ENCODE results near the gene ARL2. TPM values are rescaled to one million over a fixed set of nuclear protein-coding genes. Genes with fewer than 3 reads are reported as not detected.
"Not testable (repeated sequence)": the region's sequence is repeated elsewhere in the genome, so short reads cannot be mapped to it uniquely, and the experiment has no call there.

Gene ARL2
- total RNA-seq, 1 experiment from 2014 or later = 96.8 TPM

GRCh38 chr11:64999478-64999877, 14.5 kb upstream of the ARL2 start:
- Mint-ChIP-seq H3K36me3 (ENCODE audit: insufficient read depth, unreplicated experiment) (no peaks in the 10 kb centered on the region), H3K9me3 (ENCODE audit: unreplicated experiment) (no peaks in the 10 kb centered on the region), H3K4me3 (ENCODE audit: unreplicated experiment) (no peak overlapping the region), H3K27ac (ENCODE audit: low read depth, unreplicated experiment) (no peak overlapping the region), H3K4me1 (ENCODE audit: insufficient read depth, unreplicated experiment) (peaks cover 12% of the 10 kb centered on the region), H3K27me3 (ENCODE audit: insufficient read depth, unreplicated experiment) (no peaks in the 10 kb centered on the region)
- POLR2A ChIA-PET = interaction anchor here (1.7 kb wide), 1 partner anchor 14 kb away, joined by 4 read pairs; the partner anchor contains the start of gene ARL2
- TF ChIP-seq CTCF (IDR thresholded peaks at IDR 0.05; ENCODE audit: unreplicated experiment) = no peak
- no TSS peak for BruUV-seq (replicated peaks)
- intact Hi-C loops (cut with micrococcal nuclease) = no loop called here
- CTCF ChIA-PET = interaction anchor here (0.6 kb wide), 3 partner anchors 97 to 476 kb away, joined by 3 to 4 read pairs (median 3); no protein-coding TSS in a partner anchor
- no peak for DNase-seq (ENCODE audit: unreplicated experiment)

- DNase-seq (ENCODE audit: unreplicated experiment) = no peak
- no TSS peak for BruUV-seq (replicated peaks)
- ChIA-PET CTCF (interaction anchor here (1.1 kb wide), 1 partner anchor 11 kb away, joined by 4 read pairs; the partner anchor contains the start of gene ARL2), POLR2A (interaction anchor here (1.7 kb wide), 1 partner anchor 9 kb away, joined by 4 read pairs; no protein-coding TSS in a partner anchor)
- Mint-ChIP-seq H3K27me3 (ENCODE audit: insufficient read depth, unreplicated experiment) (no peaks in the 10 kb centered on the region), H3K36me3 (ENCODE audit: insufficient read depth, unreplicated experiment) (no peaks in the 10 kb centered on the region), H3K27ac (ENCODE audit: low read depth, unreplicated experiment) (no peak overlapping the region), H3K4me1 (ENCODE audit: insufficient read depth, unreplicated experiment) (no peaks in the 10 kb centered on the region), H3K4me3 (ENCODE audit: unreplicated experiment) (no peak overlapping the region), H3K9me3 (ENCODE audit: unreplicated experiment) (no peaks in the 10 kb centered on the region)
- no peak for TF ChIP-seq CTCF (IDR thresholded peaks at IDR 0.05; ENCODE audit: unreplicated experiment)
- intact Hi-C loops (cut with micrococcal nuclease) = no loop called here
Observed at GRCh38 chr11:65002706-65003105, 11.3 kb upstream of the ARL2 start.

- no peak for DNase-seq (ENCODE audit: unreplicated experiment)
- no peak for TF ChIP-seq CTCF (IDR thresholded peaks at IDR 0.05; ENCODE audit: unreplicated experiment)
- Mint-ChIP-seq H3K27ac (ENCODE audit: low read depth, unreplicated experiment) (no peak overlapping the region), H3K9me3 (ENCODE audit: unreplicated experiment) (no peaks in the 10 kb centered on the region), H3K4me1 (ENCODE audit: insufficient read depth, unreplicated experiment) (no peaks in the 10 kb centered on the region), H3K27me3 (ENCODE audit: insufficient read depth, unreplicated experiment) (no peaks in the 10 kb centered on the region), H3K4me3 (ENCODE audit: unreplicated experiment) (no peak overlapping the region), H3K36me3 (ENCODE audit: insufficient read depth, unreplicated experiment) (no peaks in the 10 kb centered on the region)
- CTCF ChIA-PET = no interaction called here
- intact Hi-C loops (cut with micrococcal nuclease) = no loop called here
- BruUV-seq (replicated peaks) = no TSS peak
- POLR2A ChIA-PET = interaction anchor here (1.7 kb wide), 1 partner anchor 10 kb away, joined by 4 read pairs; no protein-coding TSS in a partner anchor
Observed at GRCh38 chr11:65003282-65003681, 10.7 kb upstream of the ARL2 start.

GRCh38 chr11:65003968-65004367, 10.0 kb upstream of the ARL2 start:
- H3K4me1 Mint-ChIP-seq (ENCODE audit: insufficient read depth, unreplicated experiment); DNase-seq (ENCODE audit: unreplicated experiment); H3K9me3 Mint-ChIP-seq (ENCODE audit: unreplicated experiment); BruUV-seq (replicated peaks); H3K27ac Mint-ChIP-seq (ENCODE audit: low read depth, unreplicated experiment); intact Hi-C loops (cut with micrococcal nuclease); H3K36me3 Mint-ChIP-seq (ENCODE audit: insufficient read depth, unreplicated experiment); H3K27me3 Mint-ChIP-seq (ENCODE audit: insufficient read depth, unreplicated experiment); H3K4me3 Mint-ChIP-seq (ENCODE audit: unreplicated experiment): not testable (repeated sequence)
- ChIA-PET POLR2A (interaction anchor here (1.7 kb wide), 1 partner anchor 11 kb away, joined by 4 read pairs; no protein-coding TSS in a partner anchor), CTCF (interaction anchor here (0.8 to 2.0 kb wide), 2 partner anchors 10 to 73 kb away, joined by 3 to 8 read pairs; partner anchors contain the start of gene ARL2)

Data from MCF 10A (cell line).